ENCODE data around the gene PNMT.

- no peak for TF ChIP-seq CTCF (IDR thresholded peaks at IDR 0.05)
- no peak for TF ChIP-seq POLR2A (IDR thresholded peaks at IDR 0.05)
These were observed 29.9 kb upstream of the PNMT start for GRCh38 chr17:39638317-39638716.

Measured in uterus (tissue), 2 donors.